ENCODE measurements around the gene C19orf25.

Gene C19orf25

DNA sequence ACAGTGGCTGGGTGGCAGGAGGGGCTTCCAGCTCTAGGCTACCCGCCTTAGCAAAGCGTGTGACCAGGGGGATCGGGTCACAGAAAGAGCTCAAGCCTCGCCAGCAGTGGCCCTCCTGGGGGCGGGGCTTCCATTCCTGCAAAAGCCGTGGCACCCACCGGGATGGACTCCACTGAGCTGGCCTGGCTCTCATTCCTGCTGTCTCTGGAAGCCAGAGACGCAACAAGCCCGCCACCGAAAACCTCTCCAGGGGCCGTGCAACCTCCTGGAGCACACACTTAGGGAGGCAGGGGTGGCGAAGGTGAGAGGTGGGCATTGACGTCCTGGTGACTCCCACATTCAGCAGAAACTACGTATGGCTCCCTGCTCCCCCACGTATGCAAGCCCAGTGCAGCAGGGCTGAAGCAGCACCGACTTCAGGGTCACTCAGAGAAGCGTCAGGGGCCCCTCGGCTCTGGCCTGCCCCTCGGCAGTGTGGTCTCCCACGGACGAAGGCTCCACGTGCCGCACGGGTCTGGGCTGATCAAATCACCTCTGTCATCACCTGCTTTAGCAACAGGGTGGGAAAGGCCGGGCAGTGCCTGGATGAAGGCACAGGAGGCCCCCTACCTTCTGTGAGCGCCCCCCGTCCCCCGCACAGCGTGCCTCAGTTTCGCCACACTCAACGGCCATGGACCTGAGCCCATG, 3.1 kb downstream of the C19orf25 start:
- peaks cover 30% of the 10 kb centered on the region for H3K27me3 ChIP-seq (ENCODE audit: control insufficient read depth, insufficient read depth, low read length)
- no peaks in the 10 kb centered on the region for H3K36me3 ChIP-seq (ENCODE audit: control insufficient read depth, insufficient read depth, low read length)
- peaks cover 14% of the 10 kb centered on the region for H3K4me1 ChIP-seq (ENCODE audit: control insufficient read depth, insufficient read depth, low read length)
- no peak overlapping the region for H3K9ac ChIP-seq (ENCODE audit: low read length)
- H3K4me3 ChIP-seq (ENCODE audit: low read length): no peak overlapping the region
- no peaks in the 10 kb centered on the region for H3K9me3 ChIP-seq (ENCODE audit: control insufficient read depth, low read length)

GRCh38 chr19:1474765-1475351, 4.2 kb downstream of the C19orf25 start:
- H3K4me3 ChIP-seq (ENCODE audit: low read length): no peak overlapping the region
- H3K27me3 ChIP-seq (ENCODE audit: control insufficient read depth, insufficient read depth, low read length): peaks cover 40% of the 10 kb centered on the region
- no peaks in the 10 kb centered on the region for H3K9me3 ChIP-seq (ENCODE audit: control insufficient read depth, low read length)
- H3K9ac ChIP-seq (ENCODE audit: low read length): no peak overlapping the region
- peaks cover 24% of the 10 kb centered on the region for H3K4me1 ChIP-seq (ENCODE audit: control insufficient read depth, insufficient read depth, low read length)
- no peaks in the 10 kb centered on the region for H3K36me3 ChIP-seq (ENCODE audit: control insufficient read depth, insufficient read depth, low read length)

GRCh38 chr19:1474011-1474764, 4.8 kb downstream of the C19orf25 start:
- Histone ChIP-seq H3K4me1 (ENCODE audit: control insufficient read depth, insufficient read depth, low read length) (peaks cover 25% of the 10 kb centered on the region), H3K27me3 (ENCODE audit: control insufficient read depth, insufficient read depth, low read length) (peaks cover 43% of the 10 kb centered on the region), H3K9ac (ENCODE audit: low read length) (no peak overlapping the region)

GRCh38 chr19:1473085-1473851, 5.7 kb downstream of the C19orf25 start:
- H3K27me3 ChIP-seq (ENCODE audit: control insufficient read depth, insufficient read depth, low read length): peaks cover 49% of the 10 kb centered on the region
- no peaks in the 10 kb centered on the region for H3K9me3 ChIP-seq (ENCODE audit: control insufficient read depth, low read length)
- peaks cover 26% of the 10 kb centered on the region for H3K4me1 ChIP-seq (ENCODE audit: control insufficient read depth, insufficient read depth, low read length)
- H3K4me3 ChIP-seq (ENCODE audit: low read length): no peak overlapping the region
- no peaks in the 10 kb centered on the region for H3K36me3 ChIP-seq (ENCODE audit: control insufficient read depth, insufficient read depth, low read length)
- no peak overlapping the region for H3K9ac ChIP-seq (ENCODE audit: low read length)

More at GRCh38 chr19:1474011-1474764, 4.8 kb downstream of the C19orf25 start:
- H3K9me3 ChIP-seq (ENCODE audit: control insufficient read depth, low read length): no peaks in the 10 kb centered on the region
- no peaks in the 10 kb centered on the region for H3K36me3 ChIP-seq (ENCODE audit: control insufficient read depth, insufficient read depth, low read length)
- no peak overlapping the region for H3K4me3 ChIP-seq (ENCODE audit: low read length)

- Histone ChIP-seq H3K9me3 (ENCODE audit: control insufficient read depth, low read length) (no peaks in the 10 kb centered on the region), H3K4me3 (ENCODE audit: low read length) (no peak overlapping the region), H3K4me1 (ENCODE audit: control insufficient read depth, insufficient read depth, low read length) (peaks cover 33% of the 10 kb centered on the region), H3K36me3 (ENCODE audit: control insufficient read depth, insufficient read depth, low read length) (no peaks in the 10 kb centered on the region), H3K27me3 (ENCODE audit: control insufficient read depth, insufficient read depth, low read length) (peaks cover 57% of the 10 kb centered on the region), H3K9ac (ENCODE audit: low read length) (no peak overlapping the region)
These were observed 6.6 kb downstream of the C19orf25 start for GRCh38 chr19:1472231-1473084.

DNA sequence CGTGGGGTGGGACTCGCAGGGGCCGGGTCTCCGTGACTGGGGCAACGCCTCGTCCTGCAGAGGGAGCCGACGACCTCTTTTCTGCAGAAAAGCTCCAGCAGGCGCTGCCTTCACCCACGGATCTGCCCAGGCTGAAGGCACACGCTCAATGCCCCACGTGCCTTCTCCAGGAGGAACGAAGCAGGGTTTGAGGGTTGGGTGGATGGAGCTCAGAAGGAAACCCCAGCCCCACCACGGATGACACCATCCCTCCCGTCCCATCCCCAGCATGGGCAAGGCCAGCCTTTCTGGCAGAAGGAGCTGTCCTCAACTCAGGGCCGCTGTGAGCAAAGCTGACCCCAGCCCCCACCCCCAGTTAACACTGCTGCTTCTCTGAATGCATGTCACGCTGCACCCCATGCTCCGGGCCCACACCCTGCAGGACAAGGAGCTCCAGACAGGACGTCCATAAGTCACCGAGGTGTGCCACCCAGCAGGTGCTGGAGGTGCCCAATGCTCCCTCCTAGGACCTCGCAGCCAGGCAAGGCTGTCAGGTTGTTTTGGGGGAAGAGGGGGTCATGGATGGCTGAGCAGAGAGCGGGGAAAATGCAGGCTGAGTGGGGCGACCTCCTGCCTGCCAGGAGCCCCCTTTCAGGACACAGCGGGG, 7.4 kb downstream of the C19orf25 start:
- Histone ChIP-seq H3K9me3 (ENCODE audit: control insufficient read depth, low read length) (no peaks in the 10 kb centered on the region), H3K4me3 (ENCODE audit: low read length) (no peak overlapping the region), H3K9ac (ENCODE audit: low read length) (peak overlapping the region; percentile 15), H3K36me3 (ENCODE audit: control insufficient read depth, insufficient read depth, low read length) (no peaks in the 10 kb centered on the region), H3K4me1 (ENCODE audit: control insufficient read depth, insufficient read depth, low read length) (peaks cover 40% of the 10 kb centered on the region), H3K27me3 (ENCODE audit: control insufficient read depth, insufficient read depth, low read length) (peaks cover 66% of the 10 kb centered on the region)

- H3K4me3 ChIP-seq (ENCODE audit: low read length): no peak overlapping the region
- peak overlapping the region; percentile 15 for H3K9ac ChIP-seq (ENCODE audit: low read length)
- H3K4me1 ChIP-seq (ENCODE audit: control insufficient read depth, insufficient read depth, low read length): peaks cover 45% of the 10 kb centered on the region
- peaks cover 71% of the 10 kb centered on the region for H3K27me3 ChIP-seq (ENCODE audit: control insufficient read depth, insufficient read depth, low read length)
- H3K36me3 ChIP-seq (ENCODE audit: control insufficient read depth, insufficient read depth, low read length): no peaks in the 10 kb centered on the region
- no peaks in the 10 kb centered on the region for H3K9me3 ChIP-seq (ENCODE audit: control insufficient read depth, low read length)
These were observed 8.0 kb downstream of the C19orf25 start for GRCh38 chr19:1471010-1471514.

- peaks cover 77% of the 10 kb centered on the region for H3K27me3 ChIP-seq (ENCODE audit: control insufficient read depth, insufficient read depth, low read length)
- H3K4me1 ChIP-seq (ENCODE audit: control insufficient read depth, insufficient read depth, low read length): peaks cover 51% of the 10 kb centered on the region
- H3K9me3 ChIP-seq (ENCODE audit: control insufficient read depth, low read length): no peaks in the 10 kb centered on the region
- peak overlapping the region; percentile 15 for H3K9ac ChIP-seq (ENCODE audit: low read length)
- no peak overlapping the region for H3K4me3 ChIP-seq (ENCODE audit: low read length)
- H3K36me3 ChIP-seq (ENCODE audit: control insufficient read depth, insufficient read depth, low read length): no peaks in the 10 kb centered on the region
These were observed 8.6 kb downstream of the C19orf25 start for GRCh38 chr19:1470305-1471009.

- H3K4me1 ChIP-seq (ENCODE audit: control insufficient read depth, insufficient read depth, low read length): peaks cover 51% of the 10 kb centered on the region
These were observed 9.0 kb downstream of the C19orf25 start for GRCh38 chr19:1470055-1470304.

GRCh38 chr19:1469255-1470054, 9.6 kb downstream of the C19orf25 start:
- Histone ChIP-seq H3K36me3 (ENCODE audit: control insufficient read depth, insufficient read depth, low read length) (no peaks in the 10 kb centered on the region), H3K4me1 (ENCODE audit: control insufficient read depth, insufficient read depth, low read length) (peaks cover 51% of the 10 kb centered on the region), H3K9ac (ENCODE audit: low read length) (no peak overlapping the region), H3K4me3 (ENCODE audit: low read length) (no peak overlapping the region), H3K27me3 (ENCODE audit: control insufficient read depth, insufficient read depth, low read length) (peaks cover 83% of the 10 kb centered on the region), H3K9me3 (ENCODE audit: control insufficient read depth, low read length) (no peaks in the 10 kb centered on the region)

More at GRCh38 chr19:1470055-1470304, 9.0 kb downstream of the C19orf25 start:
- Histone ChIP-seq H3K9ac (ENCODE audit: low read length) (no peak overlapping the region), H3K4me3 (ENCODE audit: low read length) (no peak overlapping the region), H3K27me3 (ENCODE audit: control insufficient read depth, insufficient read depth, low read length) (peaks cover 82% of the 10 kb centered on the region), H3K9me3 (ENCODE audit: control insufficient read depth, low read length) (no peaks in the 10 kb centered on the region), H3K36me3 (ENCODE audit: control insufficient read depth, insufficient read depth, low read length) (no peaks in the 10 kb centered on the region)
